Testis (tissue), 2 donors: ENCODE data around the gene NKX2-2.

Experiments used
- CTCF ChIP-seq, 3 experiments: fragments of 450-650 bp in 2 of 3; fragments of 200-600 bp in 1 of 3; sonication (generic) in 1 of 3; IDR thresholded peaks; one replicate each; pipeline ENCODE4 v1.5.1; 2016 to 2019; ENCODE audit warnings: antibody characterized with exemption in 3 of 3, mild to moderate bottlenecking in 2 of 3, moderate library complexity in 1 of 3
- POLR2A ChIP-seq: fragments of 450-650 bp; IDR thresholded peaks from one replicate; pipeline ENCODE4 v1.6.1; 2017; ENCODE audit warnings: antibody characterized with exemption, mild to moderate bottlenecking, moderate library complexity

- TF ChIP-seq CTCF (IDR thresholded peaks at IDR 0.05) (no peak), POLR2A (no peak)
Observed at GRCh38 chr20:21507400-21508229, 6.2 kb downstream of the NKX2-2 start.
